Thyroid gland (tissue), 4 donors: ENCODE data around the gene ST3GAL4.

Experiments
- CTCF ChIP-seq, 6 experiments: fragments of 200-600 bp in 3 of 6; fragments of 450-650 bp in 3 of 6; sonication (generic) in 3 of 6; IDR thresholded peaks; one replicate each; pipeline ENCODE4 v1.5.1; 2016 to 2019; ENCODE audit warnings: antibody characterized with exemption in 6 of 6, mild to moderate bottlenecking in 2 of 6, inconsistent platforms in 1 of 6, moderate library complexity in 1 of 6
- POLR2A ChIP-seq, 2 donors: fragments of 450-650 bp; IDR thresholded peaks; one replicate each; pipeline ENCODE4 v1.6.1; 2017; ENCODE audit warnings: antibody characterized with exemption in 2 of 2, mild to moderate bottlenecking in 2 of 2, moderate library complexity in 1 of 2

GRCh38 chr11:126380909-126381308 lies 25.4 kb downstream of the ST3GAL4 start:
- TF ChIP-seq CTCF (IDR thresholded peaks at IDR 0.05) (no peak), POLR2A (IDR thresholded peaks at IDR 0.05) (no peak)
